ENCODE data around the gene C4orf50.

- TF ChIP-seq ZNF10 (CRISPR knock-in tag; IDR thresholded peaks at IDR 0.05; ENCODE audit: borderline replicate concordance, low read depth) (no peak), NFE2 (CRISPR knock-in tag; IDR thresholded peaks at IDR 0.05) (no peak)
Observed at GRCh38 chr4:5942947-5943346, 75.3 kb downstream of the C4orf50 start.

Data from HepG2 (cell line).